GM21360 (cell line): ENCODE data around the gene SNX27.
A peak's percentile ranks its signal among the peaks of the same experiment; 100 is the strongest.
"Not testable (repeated sequence)": the region's sequence is repeated elsewhere in the genome, so short reads cannot be mapped to it uniquely, and the experiment has no call there.

Experiments
- ATAC-seq: cut with Tn5 transposase; IDR thresholded peaks from one replicate; pipeline ENCODE4 v1.9.1; 2021; ENCODE audit warnings: mild to moderate bottlenecking, moderate library complexity; ENCODE audit not compliant: unreplicated experiment

The SNX27 gene

DNA sequence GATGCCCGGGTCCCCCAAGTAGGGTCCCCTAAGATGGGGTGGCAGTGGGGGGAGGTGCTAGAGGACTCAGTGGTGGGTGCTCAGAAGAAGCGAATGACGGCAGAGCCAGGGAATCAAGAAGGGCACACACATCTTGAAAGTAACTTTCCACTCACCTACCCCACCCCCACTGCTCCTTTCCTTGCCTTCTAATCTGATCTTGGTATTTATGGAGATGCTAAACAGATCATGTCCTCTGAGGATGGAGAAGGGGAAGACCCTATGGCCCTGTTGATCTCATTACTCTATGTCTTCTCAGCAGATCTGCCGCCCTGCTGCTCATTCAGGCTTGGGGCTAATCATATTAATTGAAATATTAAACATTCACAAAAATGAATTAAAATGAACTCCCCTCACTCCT is 106.8 kb downstream of the SNX27 start:
- no peak for ATAC-seq

DNA sequence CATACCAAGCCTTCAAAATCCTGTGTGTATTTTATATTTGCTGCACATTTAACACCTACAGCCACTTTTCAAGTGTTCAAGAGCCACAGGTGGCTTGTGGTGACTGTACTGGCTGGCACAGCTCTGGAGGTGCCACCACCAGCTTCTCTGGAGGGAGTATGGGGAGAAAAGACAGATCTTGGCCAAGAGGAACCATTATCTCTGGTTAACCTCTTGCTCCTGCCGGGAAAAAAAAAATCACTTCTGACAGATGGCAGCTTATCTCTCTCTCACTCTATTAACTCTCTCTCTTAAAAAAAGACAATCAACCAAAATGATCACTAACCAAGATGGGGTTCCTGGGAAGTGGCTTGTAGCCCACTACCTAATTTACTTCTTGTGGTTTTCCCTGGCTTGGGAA is 108.3 kb downstream of the SNX27 start:
- ATAC-seq, result no peak

DNA sequence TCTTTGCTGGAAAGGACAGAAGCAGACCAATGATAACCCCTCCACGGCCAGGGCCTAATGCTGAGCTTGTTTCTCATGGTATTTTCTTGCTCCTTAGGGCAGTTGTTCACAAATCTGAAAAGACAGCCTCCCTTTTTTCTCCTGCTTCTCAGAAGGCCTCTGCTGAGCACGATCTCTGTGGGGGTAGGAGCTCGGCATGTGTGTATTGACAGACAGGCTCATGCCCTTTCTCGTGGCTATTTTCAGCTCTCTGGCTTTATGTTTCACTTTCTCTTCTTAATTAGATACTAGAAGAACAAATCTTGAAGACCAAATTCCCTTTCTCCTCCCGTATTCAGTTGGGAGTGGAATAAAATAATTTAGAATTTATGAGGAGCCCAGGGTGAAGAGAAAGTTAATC is 108.7 kb downstream of the SNX27 start:
- no peak for ATAC-seq

DNA sequence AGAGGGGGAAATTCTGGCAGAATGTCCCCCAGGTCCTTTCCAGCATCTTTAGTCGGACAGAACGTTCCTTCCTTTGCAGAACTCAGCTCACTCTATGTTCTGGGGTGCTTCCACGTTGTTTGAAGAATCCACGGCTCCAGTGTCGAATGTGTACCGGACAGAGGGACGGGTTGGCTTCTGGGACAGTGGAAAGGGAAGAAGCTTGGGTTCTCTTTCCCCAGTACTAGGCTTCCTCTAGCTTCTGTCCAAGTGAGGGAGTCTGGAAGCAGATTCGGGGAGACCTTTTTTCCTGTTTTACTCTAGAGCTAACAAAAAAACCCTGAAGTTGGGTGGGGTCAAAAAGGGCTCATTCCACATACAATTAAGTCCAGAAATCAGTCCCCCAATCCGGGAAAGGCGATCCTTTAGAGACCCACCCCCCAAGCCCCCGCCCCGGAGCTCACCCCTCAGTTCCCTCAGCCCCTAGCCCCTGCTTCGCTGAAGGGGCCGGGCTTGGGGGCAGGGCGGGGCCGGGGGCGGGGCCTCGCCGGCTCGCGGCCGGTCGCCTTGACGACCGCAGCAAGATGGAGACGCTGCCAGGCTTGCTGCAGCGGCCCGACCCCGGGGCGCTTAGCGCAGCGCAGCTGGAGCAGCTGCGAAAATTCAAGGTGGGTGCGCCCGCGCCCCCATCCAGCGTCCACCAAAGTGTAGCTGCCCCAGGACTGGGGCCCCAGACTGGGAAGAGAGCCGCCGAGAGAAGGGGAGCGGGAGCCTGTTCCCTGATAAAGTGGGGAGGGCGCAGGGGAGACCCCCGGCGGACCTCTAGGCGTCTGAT is 109.3 kb downstream of the SNX27 start, which contains the start of gene RIIAD1:
Gene RIIAD1 (plus strand): TSS at position 549 of the 814 bp plus-strand sequence. CDS start 15 bp downstream, at position 564.
- peak; percentile 54 for ATAC-seq

DNA sequence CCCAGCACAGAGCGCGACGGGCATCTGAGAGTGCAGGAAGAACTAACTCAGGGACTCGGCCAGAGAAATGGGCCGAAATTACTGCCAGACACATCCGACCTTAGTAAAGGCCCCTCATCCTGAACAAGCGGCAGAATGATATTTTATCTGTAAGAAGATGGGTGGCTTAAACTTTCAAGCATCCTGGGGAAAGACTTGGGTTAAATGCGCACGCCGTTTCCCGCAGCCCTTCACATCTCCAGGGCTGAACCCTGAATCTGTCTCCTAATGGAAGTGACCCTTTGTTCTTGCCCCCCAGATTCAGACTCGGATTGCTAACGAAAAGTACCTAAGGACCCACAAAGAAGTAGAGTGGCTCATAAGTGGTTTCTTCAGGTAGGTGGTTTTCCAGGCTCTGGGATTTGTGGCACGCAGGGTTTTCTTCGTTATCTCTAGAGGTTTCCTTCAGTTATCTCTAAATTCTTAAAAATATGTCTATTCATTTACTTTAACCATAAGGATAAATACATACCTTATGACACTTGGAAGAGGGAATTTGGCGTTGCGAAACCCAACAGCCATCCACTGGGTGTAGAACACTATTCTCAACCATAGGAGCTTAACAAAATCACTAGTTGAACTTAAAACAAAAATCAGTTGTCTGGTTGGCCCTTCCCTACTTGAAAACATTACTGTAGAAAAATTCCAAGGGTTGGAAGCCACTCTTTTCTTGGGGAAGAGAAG is 110.1 kb downstream of the SNX27 start:
- no peak for ATAC-seq

DNA sequence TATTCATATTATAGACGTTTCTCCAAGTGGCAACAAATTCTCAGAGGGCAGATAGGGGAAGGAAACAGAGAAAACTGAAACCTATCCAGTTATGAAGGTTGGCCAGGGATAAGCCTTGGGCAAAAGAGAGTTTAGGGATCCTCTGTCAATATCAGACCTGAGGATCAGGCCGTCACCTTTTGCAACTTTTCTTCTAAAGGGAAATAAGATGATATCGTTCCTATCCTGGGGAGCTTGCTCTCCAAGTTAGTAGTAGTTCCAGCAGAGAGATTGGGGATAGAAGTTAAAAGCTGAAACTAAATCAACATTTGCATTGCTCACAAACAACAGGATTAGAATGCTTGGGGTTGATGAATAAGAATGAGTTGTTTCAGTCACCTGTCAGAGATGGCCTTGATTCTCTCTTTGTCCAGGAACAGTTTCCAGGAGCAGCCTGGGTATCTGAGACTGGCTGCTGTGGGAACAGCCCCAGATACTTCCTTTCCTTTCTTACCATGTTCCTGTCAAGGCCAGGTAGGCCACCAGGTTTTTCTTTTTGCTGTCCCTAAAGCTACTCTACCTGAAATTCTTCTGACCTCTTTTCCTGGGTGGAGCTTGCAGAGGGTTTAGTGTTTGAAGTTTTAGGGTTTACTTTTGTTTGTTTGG is 112.0 kb downstream of the SNX27 start:
- ATAC-seq, result no peak

DNA sequence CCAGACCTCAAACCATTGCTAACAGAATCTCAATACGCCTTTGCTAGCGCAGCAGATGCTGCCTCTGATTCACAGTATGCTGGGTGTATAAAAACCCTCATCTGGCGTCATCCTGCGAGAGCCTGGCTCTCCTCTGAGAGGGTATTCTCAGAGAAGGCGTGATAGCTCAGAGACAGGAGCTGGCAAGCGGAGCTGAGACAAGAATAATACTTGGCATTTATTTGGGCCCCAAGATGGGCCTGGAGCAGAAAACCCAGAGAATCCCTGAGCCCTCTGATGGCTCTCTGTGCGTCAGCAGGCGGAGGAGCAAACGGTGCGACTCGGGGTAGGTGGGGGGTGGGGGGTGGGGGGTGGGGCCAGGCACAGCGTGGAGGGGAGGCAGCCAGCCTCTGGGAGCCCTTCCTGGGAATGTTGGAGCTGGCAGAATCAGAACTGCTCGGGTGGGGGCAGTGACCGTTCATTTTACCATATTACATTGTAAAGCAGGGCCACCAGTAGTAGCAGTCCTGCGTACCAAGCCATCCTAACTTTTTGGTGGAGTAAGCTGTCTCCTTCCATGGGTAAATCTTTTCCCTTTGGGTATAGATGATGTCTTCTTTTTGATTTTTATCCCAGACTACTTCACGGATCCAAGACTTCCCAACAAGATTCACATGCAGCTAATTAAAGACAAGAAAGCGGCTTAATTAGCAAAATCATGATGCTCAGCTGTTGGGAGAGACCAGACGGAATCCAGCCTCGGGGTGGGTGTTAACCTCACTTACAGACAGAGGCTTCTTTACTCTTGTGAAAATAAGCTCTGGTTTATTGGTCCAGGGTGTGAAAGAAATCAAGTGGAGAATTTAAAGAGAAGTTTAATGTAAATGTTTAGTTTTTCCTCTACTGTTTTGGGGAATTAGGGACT is 116.6 kb downstream of the SNX27 start:
- ATAC-seq, result no peak

DNA sequence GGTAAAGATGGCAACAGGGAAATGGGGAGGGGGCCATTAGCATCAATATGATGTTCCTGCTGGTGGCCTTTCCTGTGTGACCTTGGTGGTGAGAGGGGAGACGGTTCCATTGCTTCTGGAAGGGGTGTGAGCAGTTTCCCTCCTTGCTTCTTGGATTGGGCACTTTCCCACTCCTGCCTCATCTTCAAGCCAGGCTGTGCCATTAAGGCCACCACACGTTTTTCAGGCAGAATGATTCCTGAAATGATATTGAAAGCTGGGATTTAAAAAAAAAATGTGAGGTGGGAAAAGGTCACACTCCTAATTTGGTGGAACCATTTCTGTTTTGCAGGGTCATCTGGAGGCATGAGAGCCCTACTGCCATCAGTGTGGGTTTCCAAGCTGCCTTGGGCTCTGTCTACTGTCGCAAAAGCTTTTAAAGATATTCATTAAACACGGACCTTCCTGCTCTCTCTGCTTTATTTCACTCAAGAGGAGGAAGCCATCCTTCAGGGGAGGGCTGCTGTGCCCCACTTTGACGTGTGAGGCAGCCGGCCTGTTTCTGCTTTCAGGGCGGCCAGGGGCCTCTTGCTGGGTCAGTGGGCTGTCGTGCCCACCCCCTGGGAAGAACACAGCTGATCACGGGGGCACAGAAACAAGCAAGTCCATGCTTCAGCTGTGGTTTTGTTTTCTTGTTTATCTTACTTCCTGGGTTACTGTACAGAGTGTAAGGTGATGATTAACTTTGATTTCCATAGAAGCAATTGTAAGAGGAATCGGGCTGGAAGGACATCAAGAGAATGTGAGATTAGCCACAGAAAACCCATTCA is 117.5 kb downstream of the SNX27 start:
- ATAC-seq, result no peak

DNA sequence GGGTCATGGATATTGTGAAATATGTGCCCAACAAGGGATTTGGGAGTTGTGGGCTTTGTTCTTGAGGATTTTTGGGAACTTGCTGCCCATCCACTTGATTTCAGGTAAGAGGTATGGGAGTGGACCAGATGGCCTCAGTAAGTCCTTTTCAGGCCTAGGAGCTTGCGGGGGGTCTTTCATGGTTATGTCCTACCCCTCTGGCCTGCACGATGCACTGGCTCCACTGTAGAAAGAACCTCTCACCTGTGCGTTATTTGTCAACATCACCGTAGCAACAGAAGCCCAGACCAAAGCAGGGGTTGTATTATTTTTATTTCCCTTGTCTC is 118.1 kb downstream of the SNX27 start:
- ATAC-seq, result no peak

DNA sequence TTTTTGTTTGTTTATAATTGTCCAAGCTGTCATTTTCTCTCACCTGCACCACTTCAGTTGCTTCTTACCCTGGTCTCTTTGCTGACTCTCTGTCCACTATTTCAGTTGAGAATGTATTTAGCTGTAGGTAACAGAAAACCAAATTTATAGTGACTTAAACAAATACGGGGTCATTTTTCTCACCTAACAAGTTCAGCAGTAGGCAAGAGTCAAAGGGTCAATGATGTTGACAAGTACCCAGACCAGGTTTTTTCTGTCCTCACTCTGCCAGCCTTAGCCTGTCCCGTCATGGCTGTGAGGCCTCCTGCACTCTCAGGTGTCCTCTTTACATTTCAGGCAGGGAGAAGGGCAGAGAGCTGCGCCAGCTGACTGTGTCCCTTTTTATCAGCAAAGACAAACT is 121.3 kb downstream of the SNX27 start:
- no peak for ATAC-seq

DNA sequence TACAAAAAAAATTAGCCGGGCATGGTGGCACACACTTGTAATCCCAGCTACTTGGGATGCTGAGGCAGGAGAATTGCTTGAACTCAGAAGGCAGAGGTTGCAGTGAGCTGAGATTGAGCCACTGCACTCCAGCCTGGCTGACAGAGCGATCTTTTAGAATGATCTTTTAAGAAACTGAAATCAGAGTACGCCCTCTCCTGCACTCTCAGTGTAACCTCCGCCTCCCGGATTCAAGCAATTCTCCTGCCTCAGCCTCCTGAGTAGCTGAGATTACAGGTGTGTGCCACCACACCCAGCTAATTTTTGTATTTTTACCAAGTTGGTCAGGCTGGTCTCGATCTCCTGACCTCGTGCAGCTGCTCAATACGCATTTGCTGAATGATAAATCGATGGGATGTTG is 122.1 kb downstream of the SNX27 start:
- ATAC-seq, result not testable (repeated sequence)

DNA sequence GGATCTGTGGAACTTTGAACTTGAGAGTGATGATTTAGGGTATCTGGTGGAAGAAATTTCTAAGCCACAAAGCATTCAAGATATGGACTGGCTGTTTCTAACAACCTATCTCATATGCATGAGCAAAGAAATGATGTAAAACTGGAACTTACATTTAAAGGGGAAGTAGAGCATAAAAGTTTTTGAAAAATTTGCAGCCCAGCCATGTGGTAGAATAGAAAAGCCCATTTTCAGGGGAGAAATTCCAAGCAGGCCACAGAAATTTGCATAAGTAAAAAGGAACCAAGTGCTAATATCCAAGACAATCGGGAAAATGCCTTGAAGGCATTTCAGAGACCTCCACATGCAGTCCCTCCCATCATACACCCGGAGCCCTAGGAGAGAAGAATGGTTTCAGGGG is 125.2 kb downstream of the SNX27 start:
- ATAC-seq, result no peak

DNA sequence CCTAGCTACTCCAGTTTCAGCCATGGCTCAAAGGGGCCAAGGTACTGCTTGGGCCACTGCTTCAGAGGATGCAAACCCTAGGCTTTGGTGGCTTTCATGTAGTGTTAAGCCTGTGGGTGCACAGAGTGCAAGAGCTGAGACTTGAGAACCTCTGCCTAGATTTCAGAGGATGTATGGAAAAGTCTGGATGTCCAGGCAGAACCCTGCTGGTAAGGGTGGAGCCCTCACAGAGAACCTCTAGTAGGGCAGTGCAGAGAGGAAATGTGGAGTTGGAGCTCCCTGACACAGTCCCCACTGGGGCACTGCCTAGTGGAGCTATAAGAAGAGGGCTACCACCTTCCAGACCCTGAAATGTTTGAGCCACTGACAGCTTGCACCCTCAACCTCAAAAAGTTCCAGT is 125.6 kb downstream of the SNX27 start:
- no peak for ATAC-seq

DNA sequence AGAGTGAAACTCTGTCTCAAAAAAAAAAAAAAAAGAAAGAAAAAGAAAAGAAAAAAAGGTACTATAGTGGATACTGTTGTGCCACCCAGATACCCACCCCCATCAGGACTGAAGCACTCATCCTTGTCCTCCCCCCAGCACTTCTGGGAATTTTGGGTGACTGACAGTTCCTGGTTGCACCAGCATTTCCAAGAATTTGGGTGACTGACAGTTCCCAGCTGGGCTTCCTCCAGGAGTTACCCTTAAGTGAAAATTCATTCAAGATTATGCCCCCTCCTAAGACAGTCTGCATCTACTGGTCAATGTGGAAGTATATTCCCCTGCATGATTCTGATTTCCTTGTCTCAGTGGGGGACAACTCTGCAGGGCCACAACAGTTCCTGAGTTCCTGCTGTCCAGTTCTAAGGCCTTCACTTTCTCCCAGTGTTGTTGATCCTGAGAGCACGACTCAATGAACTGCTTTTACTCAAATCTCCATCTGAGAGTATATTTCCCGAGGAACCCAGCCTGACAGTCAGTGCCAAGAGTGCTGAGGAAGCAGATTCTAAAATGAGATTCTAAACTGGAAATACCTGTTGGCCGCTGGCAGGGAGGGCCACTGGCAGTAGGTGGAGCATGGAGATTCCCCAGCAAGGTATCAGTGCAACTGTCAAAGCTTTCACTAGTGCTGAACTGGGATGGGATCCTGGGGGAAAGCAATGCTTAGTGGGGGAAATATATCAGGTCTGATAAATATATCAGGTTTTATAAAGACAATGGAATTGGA is 127.9 kb downstream of the SNX27 start:
- ATAC-seq, result no peak

DNA sequence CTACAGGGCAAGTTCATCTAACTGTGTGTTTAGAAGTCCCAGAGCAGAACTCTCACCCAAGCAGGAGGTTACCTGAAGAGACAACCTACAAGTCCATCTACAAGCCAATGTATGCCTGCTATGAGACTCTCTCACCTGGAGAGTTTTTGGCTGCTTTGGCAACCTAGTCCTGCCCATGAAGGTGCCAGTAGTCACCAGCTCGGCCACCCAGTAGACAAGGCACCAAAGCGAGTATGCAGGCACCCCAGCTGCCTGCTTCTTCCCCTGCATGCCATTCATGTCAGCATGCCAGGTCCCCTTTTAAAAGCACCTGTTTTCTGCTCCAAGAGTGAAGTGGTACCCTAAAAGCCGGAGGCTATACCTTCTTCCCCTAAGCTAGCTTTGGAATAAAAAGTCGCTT is 129.7 kb downstream of the SNX27 start:
- ATAC-seq, result no peak
